Body of pancreas (tissue), 4 donors: ENCODE measurements around the gene TMPRSS5. TPM values are rescaled to one million over a fixed set of nuclear protein-coding genes. Genes with fewer than 3 reads are reported as not detected.

Experiments used
- ATAC-seq: fragments of 150-250 bp; one replicate; pipeline ENCODE4 v1.9.1; 2016
- DNase-seq, 4 donors: peaks; one replicate each; pipeline ENCODE4 v3.0.0-alpha.2; 2019
- H3K27ac ChIP-seq, 4 donors: fragments of 200-600 bp; sonication (generic); 1 replicate in 3 of 4; 2 replicates in 1 of 4; pipeline versions ENCODE4 v1.5.1 to v1.6.1; 2016 to 2019; ENCODE audit warnings: mild to moderate bottlenecking in 1 of 4, mixed read lengths in 1 of 4, moderate library complexity in 1 of 4
- H3K27me3 ChIP-seq, 2 donors: fragments of 200-600 bp; sonication (generic); one replicate each; pipeline ENCODE4 v1.6.0; 2016; ENCODE audit warnings: mild to moderate bottlenecking in 1 of 2
- H3K36me3 ChIP-seq, 2 donors: fragments of 200-600 bp; sonication (generic); replicated peaks in 1 of 2; 2 replicates each; pipeline ENCODE4 v1.5.1; 2016; ENCODE audit warnings: low read depth in 2 of 2; ENCODE audit not compliant: insufficient read depth in 1 of 2
- H3K4me1 ChIP-seq: fragments of 200-600 bp; sonication (generic); one replicate; pipeline ENCODE4 v1.6.0; 2016
- H3K4me3 ChIP-seq, 2 donors: fragments of 200-600 bp; sonication (generic); 1 replicate in 1 of 2; 2 replicates in 1 of 2; pipeline ENCODE4 v1.5.1; 2016 to 2019
- H3K9me3 ChIP-seq, 3 donors: fragments of 200-600 bp; sonication (generic); 1 replicate in 2 of 3; 2 replicates in 1 of 3; pipeline ENCODE4 v1.5.1; 2016
- CTCF ChIP-seq, 7 experiments: fragments of 450-650 bp in 4 of 7; fragments of 200-600 bp in 3 of 7; sonication (generic) in 3 of 7; IDR thresholded peaks; one replicate each; pipeline ENCODE4 v1.5.1; 2016 to 2019; ENCODE audit warnings: antibody characterized with exemption in 7 of 7
- POLR2A ChIP-seq, 3 donors: fragments of 450-650 bp; IDR thresholded peaks; one replicate each; pipeline ENCODE4 v1.6.1; 2016; ENCODE audit warnings: antibody characterized with exemption in 3 of 3, mild to moderate bottlenecking in 2 of 3
- WGBS, 2 donors: methylation state at CpG; one replicate each; pipeline ENCODE4 v1.1.5; 2017; 5-methylcytosine and 5-hydroxymethylcytosine counted together
- intact Hi-C: fragments of 100-400 bp; cut with DNase I; formaldehyde crosslinking; loops from one replicate; pipeline ENCODE4 v1.15.1; 2023
- total RNA-seq, 2 donors: library from RNA; depleted of rRNA; stranded (reverse); fragments of >200 nt; gene quantifications; one replicate each; pipeline ENCODE4 v1.1.0, GENCODE V29; 2016

The TMPRSS5 gene
- total RNA-seq, 2 donors from 2014 or later, result 0.33 TPM; not detected in 1

- Histone ChIP-seq H3K27me3 (no peaks in the 10 kb centered on the region), H3K4me3 (no peak overlapping the region), H3K9me3 (no peaks in the 10 kb centered on the region), H3K36me3 (no peaks in the 10 kb centered on the region), H3K27ac (no peak overlapping the region), H3K4me1 (peaks cover 5% of the 10 kb centered on the region)
- no peak for TF ChIP-seq POLR2A (IDR thresholded peaks at IDR 0.05)
- TF ChIP-seq CTCF (IDR thresholded peaks at IDR 0.05), result no peak
- intact Hi-C loops, result no loop called here
- WGBS, 2 donors, result 94 to 100% methylated on average over 1 of the region's 1 CpG
- no peak for ATAC-seq
- no peak for DNase-seq
Measured at GRCh38 chr11:113701491-113701890, 4.6 kb downstream of the TMPRSS5 start.

GRCh38 chr11:113698515-113698914 is 7.6 kb downstream of the TMPRSS5 start:
- ATAC-seq (no peak), DNase-seq (peak in 2 of 4 donors; percentile 9 to 33)
- H3K27ac ChIP-seq, result no peak overlapping the region
- no peak overlapping the region for H3K4me3 ChIP-seq
- H3K4me1 ChIP-seq, result peaks cover 5% of the 10 kb centered on the region
- no peaks in the 10 kb centered on the region for H3K27me3 ChIP-seq
- H3K36me3 ChIP-seq, result no peaks in the 10 kb centered on the region
- no peaks in the 10 kb centered on the region for H3K9me3 ChIP-seq
- WGBS, 2 donors, result 20 to 48% methylated on average over 1 to 3 of the region's 3 CpGs
- no peak for TF ChIP-seq POLR2A (IDR thresholded peaks at IDR 0.05)
- no peak for TF ChIP-seq CTCF (IDR thresholded peaks at IDR 0.05)
- intact Hi-C loops, result no loop called here

GRCh38 chr11:113697756-113698407 is 8.2 kb downstream of the TMPRSS5 start:
- Histone ChIP-seq H3K4me1 (peaks cover 5% of the 10 kb centered on the region), H3K27me3 (no peaks in the 10 kb centered on the region), H3K9me3 (no peaks in the 10 kb centered on the region), H3K36me3 (no peaks in the 10 kb centered on the region), H3K4me3 (no peak overlapping the region), H3K27ac (no peak overlapping the region)
- intact Hi-C loops, result no loop called here
- ATAC-seq (no peak), DNase-seq (no peak)
- WGBS, 2 donors, result 53 to 61% methylated on average over 7 of the region's 7 CpGs
- TF ChIP-seq CTCF (IDR thresholded peaks at IDR 0.05) (no peak), POLR2A (IDR thresholded peaks at IDR 0.05) (no peak)

GRCh38 chr11:113697111-113697510 is 9.0 kb downstream of the TMPRSS5 start:
- Histone ChIP-seq H3K27ac (no peak overlapping the region), H3K36me3 (no peaks in the 10 kb centered on the region), H3K9me3 (no peaks in the 10 kb centered on the region), H3K27me3 (no peaks in the 10 kb centered on the region), H3K4me3 (no peak overlapping the region), H3K4me1 (peaks cover 5% of the 10 kb centered on the region)
- ATAC-seq (no peak), DNase-seq (no peak)
- no peak for TF ChIP-seq CTCF (IDR thresholded peaks at IDR 0.05)
- TF ChIP-seq POLR2A (IDR thresholded peaks at IDR 0.05), result no peak
- intact Hi-C loops, result no loop called here
- WGBS, 2 donors, result 96 to 100% methylated on average over 3 to 5 of the region's 5 CpGs

GRCh38 chr11:113695207-113695606 is 10.9 kb downstream of the TMPRSS5 start:
- Histone ChIP-seq H3K36me3 (no peaks in the 10 kb centered on the region), H3K27ac (no peak overlapping the region), H3K4me1 (peaks cover 5% of the 10 kb centered on the region), H3K9me3 (no peaks in the 10 kb centered on the region), H3K27me3 (no peaks in the 10 kb centered on the region), H3K4me3 (no peak overlapping the region)
- intact Hi-C loops, result no loop called here
- WGBS, 2 donors, result 71 to 90% methylated on average over 3 to 4 of the region's 4 CpGs
- ATAC-seq, result no peak
- TF ChIP-seq CTCF (IDR thresholded peaks at IDR 0.05) (no peak), POLR2A (IDR thresholded peaks at IDR 0.05) (no peak)
- DNase-seq, result no peak
